Erythroblast (primary cell): ENCODE results near the gene DAGLA.

Experiments
- GATA1 ChIP-seq: IDR thresholded peaks from 2 replicates; pipeline ENCODE4 v1.6.1; 2011; ENCODE audit warnings: low read depth, mild to moderate bottlenecking, control low read depth, low read length, moderate library complexity
- POLR2A ChIP-seq: IDR thresholded peaks from 2 replicates; pipeline ENCODE4 v1.6.1; 2011; ENCODE audit warnings: mild to moderate bottlenecking, low read length

- TF ChIP-seq POLR2A (no peak), GATA1 (no peak)
These were observed 64.0 kb downstream of the DAGLA start for GRCh38 chr11:61744181-61744580.
